K562 (cell line): ENCODE measurements around the gene GABBR1. TPM values are rescaled to one million over a fixed set of nuclear protein-coding genes. Genes with fewer than 3 reads are reported as not detected.

Experiments used
- BRD9 ChIP-seq: fragments of 450-650 bp; IDR thresholded peaks from 2 replicates; pipeline ENCODE4 v1.6.1; 2018; ENCODE audit warnings: low read depth; ENCODE audit not compliant: partially characterized antibody
- CHD1 ChIP-seq: fragments of 200-600 bp; sonication (generic); IDR thresholded peaks from one replicate; pipeline ENCODE4 v1.6.1; 2012; ENCODE audit warnings: mild to moderate bottlenecking, moderate library complexity, low read length, inconsistent platforms
- EGR1 ChIP-seq: fragments of 450-650 bp; conservative IDR thresholded peaks from 2 replicates; pipeline ENCODE4 v1.6.1; 2017; ENCODE audit warnings: mild to moderate bottlenecking
- FIP1L1 ChIP-seq: fragments of 200-400 bp; formaldehyde crosslinking; IDR thresholded peaks from 2 replicates; pipeline ENCODE4 v1.6.1; 2018; ENCODE audit warnings: mild to moderate bottlenecking, low read depth, low read length; ENCODE audit not compliant: poor library complexity, severe bottlenecking
- FOXK1 ChIP-seq: sonication (generic); formaldehyde crosslinking; IDR thresholded peaks from 2 replicates; pipeline ENCODE4 v1.8.0; 2022; ENCODE audit warnings: missing genetic modification reagents, mild to moderate bottlenecking, borderline replicate concordance
- HBP1 ChIP-seq: fragments of 450-650 bp; formaldehyde crosslinking; IDR thresholded peaks from 2 replicates; pipeline ENCODE4 v1.4.0; 2022; ENCODE audit warnings: missing genetic modification characterization
- KDM5B ChIP-seq: fragments of 200-600 bp; sonication (generic); IDR thresholded peaks from 2 replicates; pipeline ENCODE4 v1.6.1; 2012; ENCODE audit warnings: low read depth, mild to moderate bottlenecking, moderate library complexity, low read length, control low read depth, inconsistent platforms; ENCODE audit not compliant: insufficient replicate concordance
- KLF13 ChIP-seq: fragments of 450-650 bp; IDR thresholded peaks from 2 replicates; pipeline ENCODE4 v1.6.1; 2016; ENCODE audit warnings: missing genetic modification characterization, low read depth, mild to moderate bottlenecking, missing compliant biosample characterization, moderate library complexity, borderline replicate concordance
- MLLT1 ChIP-seq, 2 experiments: fragments of 450-650 bp; IDR thresholded peaks; 2 replicates each; pipeline ENCODE4 v1.6.1; 2016
- MTA3 ChIP-seq: fragments of 450-650 bp; formaldehyde crosslinking; IDR thresholded peaks from 2 replicates; pipeline ENCODE4 v1.6.1; 2017; ENCODE audit warnings: mild to moderate bottlenecking, borderline replicate concordance
- RBBP5 ChIP-seq: fragments of 200-600 bp; sonication (generic); IDR thresholded peaks from 2 replicates; pipeline ENCODE4 v1.6.1; 2012; ENCODE audit warnings: borderline replicate concordance, mild to moderate bottlenecking, low read length, control low read depth, inconsistent platforms; ENCODE audit not compliant: insufficient read depth, poor library complexity, severe bottlenecking
- RBM25 ChIP-seq: fragments of 200-400 bp; formaldehyde crosslinking; IDR thresholded peaks from 2 replicates; pipeline ENCODE4 v1.6.1; 2018; ENCODE audit warnings: low read length, low read depth, moderate library complexity; ENCODE audit not compliant: severe bottlenecking
- RREB1 ChIP-seq: fragments of 250-450 bp; sonication (Bioruptor Pico); IDR thresholded peaks from 2 replicates; pipeline ENCODE4 v1.4.0; 2020
- ZNF695 ChIP-seq: fragments of 450-650 bp; formaldehyde crosslinking; IDR thresholded peaks from 2 replicates; pipeline ENCODE4 v1.4.0; 2020; ENCODE audit warnings: mild to moderate bottlenecking, moderate library complexity
- ZNF740 ChIP-seq, 3 experiments: fragments of 200-800 bp in 1 of 3; sonication (Bioruptor generic) in 1 of 3; sonication (generic) in 1 of 3; formaldehyde crosslinking in 1 of 3; IDR thresholded peaks; 2 replicates each; pipeline versions ENCODE4 v1.6.1 to v1.8.0; 2016 to 2022; ENCODE audit warnings: mild to moderate bottlenecking in 2 of 3, missing compliant biosample characterization in 2 of 3, missing genetic modification characterization in 2 of 3, missing genetic modification reagents in 1 of 3
- polyA plus RNA-seq, 8 experiments: library from polyadenylated mRNA; depleted of rRNA in 4 of 8; stranded (reverse) in 5 of 8; unstranded in 3 of 8; fragments of >200 nt; fragmentation: Nextera tagmentation in 2 of 8; fragmentation: Illumina TruSeq in 1 of 8; extraction: Ambion mirVana in 2 of 8; extraction: Trizol in 1 of 8; gene quantifications; 2 replicates each; pipeline versions ENCODE4 v1.2.1 to v1.2.3, GENCODE V29; 2011 to 2014; ENCODE audit warnings: inconsistent platforms in 1 of 8, missing spikeins in 1 of 8
- total RNA-seq, 7 experiments: library from RNA; depleted of rRNA in 6 of 7; stranded (reverse); fragments of >200 nt in 6 of 7; fragmentation: Illumina TruSeq in 2 of 7; extraction: Trizol in 2 of 7; gene quantifications; 2 replicates each; pipeline versions ENCODE4 v1.2.1 to v1.2.3, GENCODE V29; 2011 to 2021; ENCODE audit warnings: low replicate concordance in 1 of 7

The GABBR1 gene
- total and polyA plus RNA-seq, 9 of the 15 experiments (the other 6 are each of a cell fraction or from before 2014, with no cell fraction given): 2.2 to 48.3 (median 20.8) TPM

- TF ChIP-seq RREB1 (CRISPR knock-in tag) (peak; percentile 91), CHD1 (peak; percentile 9), BRD9 (peak; percentile 20), KLF13 (tag) (no peak), MLLT1 (IDR thresholded peaks at IDR 0.05) (peak in 1 of 2 experiments; percentile 16; a peak in 1 of 4 replicates), MTA3 (0 out of 2 replicates have a peak, but pooled peaks have one; percentile 59), KDM5B (peak; percentile 58), ZNF695 (CRISPR knock-in tag) (no peak), FOXK1 (no peak), ZNF740 (CRISPR knock-in tag; IDR thresholded peaks at IDR 0.05) (no peak), ZNF740 (tag; IDR thresholded peaks at IDR 0.05) (no peak), EGR1 (peak; percentile 93), HBP1 (CRISPR knock-in tag) (0 out of 2 replicates have a peak, but pooled peaks have one; percentile 16), RBBP5 (peak; percentile 81), FIP1L1 (peak; percentile 47), RBM25 (no peak)
These were observed 887 bp downstream of the GABBR1 start (continued) for GRCh38 chr6:29631860-29632731.
